ENCODE results near the gene PRR19.

PRR19 gene

DNA sequence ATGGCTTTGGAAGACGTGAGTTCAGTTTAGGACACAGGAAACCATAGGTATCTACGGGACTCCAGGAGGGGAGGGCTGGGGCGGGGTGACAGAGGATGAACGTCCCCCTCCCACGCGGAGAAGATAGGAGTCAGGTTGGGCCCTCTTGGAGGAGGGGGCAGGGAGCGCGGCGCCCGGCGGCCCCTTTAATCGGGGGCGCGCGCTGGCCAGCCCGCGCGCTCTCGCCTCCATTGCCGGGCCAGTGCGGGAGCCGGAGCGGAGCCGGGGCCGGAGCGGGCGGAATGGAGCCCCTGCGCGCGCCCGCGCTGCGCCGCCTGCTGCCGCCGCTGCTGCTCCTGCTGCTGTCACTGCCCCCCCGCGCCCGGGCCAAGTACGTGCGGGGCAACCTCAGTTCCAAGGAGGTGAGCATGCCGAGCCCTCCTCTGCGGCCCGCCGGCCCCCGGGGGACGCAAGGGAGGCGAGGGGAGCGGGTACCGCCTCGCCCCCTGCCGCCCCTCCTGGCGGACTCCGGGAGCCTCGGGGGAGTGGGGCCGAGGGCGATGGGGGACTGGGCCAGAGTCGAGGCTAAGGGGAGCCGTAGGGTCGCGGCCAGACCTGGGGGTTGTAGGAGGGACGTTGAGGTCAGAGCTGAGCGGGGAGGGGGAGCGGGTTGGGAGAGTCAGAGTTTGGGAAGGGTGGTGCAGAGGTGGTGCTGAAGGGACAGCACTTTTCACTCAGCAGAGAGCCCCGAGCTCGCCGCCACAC, 11.3 kb downstream of the PRR19 start, which contains the start of gene TMEM145:
TSS of gene TMEM145 (plus strand) at position 214 of the 744 bp plus-strand sequence. CDS start at position 282, 68 bp downstream.
- no CpG with 5 or more reads among the region's 67 CpGs for WGBS (ENCODE audit: extremely low coverage, insufficient coverage, insufficient read length)

DNA sequence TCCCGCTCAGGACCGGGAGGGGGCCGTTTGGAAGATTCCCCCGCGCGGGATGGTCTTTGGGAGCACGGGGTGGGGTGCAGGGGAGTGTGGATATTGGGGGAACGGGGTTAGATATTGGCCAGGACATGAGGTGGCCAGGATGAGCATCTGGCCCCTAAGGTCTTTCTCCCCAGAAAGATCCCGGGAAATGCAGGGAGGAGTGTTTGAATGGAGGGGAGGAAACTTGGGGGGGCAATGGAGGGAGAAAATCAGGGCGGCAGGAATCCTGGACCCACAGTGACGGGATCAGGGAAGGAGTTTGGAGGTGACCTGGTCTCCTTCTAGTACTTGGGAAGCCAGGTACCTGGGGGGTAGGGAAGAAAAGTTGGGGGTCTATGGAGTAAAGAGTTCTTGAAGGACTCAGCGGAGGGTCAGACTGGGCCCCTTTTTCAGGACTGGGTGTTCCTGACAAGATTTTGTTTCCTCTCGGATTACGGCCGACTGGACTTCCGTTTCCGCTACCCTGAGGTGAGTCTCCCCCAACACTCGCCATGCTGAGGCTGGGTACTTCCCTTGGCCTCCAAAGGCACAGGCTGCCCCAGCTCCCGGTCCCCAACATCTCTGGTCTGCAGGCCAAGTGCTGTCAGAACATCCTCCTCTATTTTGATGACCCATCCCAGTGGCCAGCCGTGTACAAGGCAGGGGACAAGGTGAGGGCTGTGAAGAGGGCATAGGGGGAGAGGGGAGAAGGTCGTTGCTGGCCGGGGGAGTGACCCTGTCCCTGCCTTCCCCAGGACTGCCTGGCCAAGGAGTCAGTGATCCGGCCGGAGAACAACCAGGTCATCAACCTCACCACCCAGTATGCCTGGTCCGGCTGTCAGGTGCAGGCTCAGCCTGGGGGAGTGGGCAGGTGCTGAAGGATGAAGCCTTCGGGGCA, 12.2 kb downstream of the PRR19 start:
- H3K23ac ChIP-seq (ENCODE audit: low read length): no peak overlapping the region
- H2AFZ ChIP-seq (ENCODE audit: insufficient read depth, low read length, poor library complexity): no peak overlapping the region
- no peak overlapping the region for H3K14ac ChIP-seq (ENCODE audit: low read length)
- H3K4ac ChIP-seq (ENCODE audit: low read depth, low read length): no peak overlapping the region
- H3K27ac ChIP-seq (ENCODE audit: low read depth, low read length): no peak overlapping the region
- H3K18ac ChIP-seq (ENCODE audit: low read length): no peak overlapping the region
- H4K12ac ChIP-seq (ENCODE audit: low read depth, low read length): no peak overlapping the region
- no peak for DNase-seq
- H3K4me2 ChIP-seq (ENCODE audit: low read length): peak overlapping the region; percentile 95
- H2BK120ac ChIP-seq (ENCODE audit: insufficient read depth, low read length, poor library complexity): no peak overlapping the region
- H3K36me3 ChIP-seq (ENCODE audit: control insufficient read depth in 1 of 2, insufficient read depth in 2 of 2, low read length in 2 of 2): no peaks in the 10 kb centered on the region
- peaks cover 5% of the 10 kb centered on the region for H3K9me3 ChIP-seq (ENCODE audit: insufficient read depth, low read depth, low read length)
- H2BK12ac ChIP-seq (ENCODE audit: low read length): no peak overlapping the region
- no peaks in the 10 kb centered on the region for H3K79me2 ChIP-seq (ENCODE audit: control insufficient read depth, insufficient read depth, low read length, poor library complexity)
- H4K91ac ChIP-seq (ENCODE audit: low read depth, low read length): no peak overlapping the region
- H2BK5ac ChIP-seq (ENCODE audit: low read depth, low read length, poor library complexity): no peak overlapping the region
- H3K79me1 ChIP-seq (ENCODE audit: low read length): no peaks in the 10 kb centered on the region
- no peak overlapping the region for H3K9ac ChIP-seq (ENCODE audit: low read length)
- WGBS (ENCODE audit: extremely low coverage, insufficient coverage, insufficient read length): no CpG with 5 or more reads among the region's 26 CpGs
- H3K27me3 ChIP-seq (ENCODE audit: insufficient read depth, low read length): peaks cover 8% of the 10 kb centered on the region
- H4K8ac ChIP-seq (ENCODE audit: low read depth, low read length): no peak overlapping the region
- peaks cover 3% of the 10 kb centered on the region in 2 experiments for H3K4me1 ChIP-seq (ENCODE audit: control insufficient read depth in 1 of 2, insufficient read depth in 2 of 2, low read length in 2 of 2)
- no peak overlapping the region for H2AK5ac ChIP-seq (ENCODE audit: low read length)
- no peak overlapping the region for H3K4me3 ChIP-seq (ENCODE audit: low read depth, low read length)

More for the DNA sequence above, 11.3 kb downstream of the PRR19 start, which contains the start of gene TMEM145:
- Histone ChIP-seq H2AFZ (ENCODE audit: insufficient read depth, low read length, poor library complexity) (no peak within 1 kb of the TSS), H3K27ac (ENCODE audit: low read depth, low read length) (no peak within 1 kb of the TSS), H3K14ac (ENCODE audit: low read length) (no peak within 1 kb of the TSS), H3K4me1 (ENCODE audit: control insufficient read depth in 1 of 2, insufficient read depth in 2 of 2, low read length in 2 of 2) (peaks cover 3% of the 10 kb centered on the region in 2 experiments), H3K18ac (ENCODE audit: low read length) (no peak within 1 kb of the TSS), H3K9me3 (ENCODE audit: insufficient read depth, low read depth, low read length) (peaks cover 5% of the 10 kb centered on the region), H3K4me3 (ENCODE audit: low read depth, low read length) (peak within 1 kb of the TSS; percentile 66), H3K36me3 (ENCODE audit: control insufficient read depth in 1 of 2, insufficient read depth in 2 of 2, low read length in 2 of 2) (no peaks in the 10 kb centered on the region), H3K27me3 (ENCODE audit: insufficient read depth, low read length) (peaks cover 8% of the 10 kb centered on the region), H2BK5ac (ENCODE audit: low read depth, low read length, poor library complexity) (no peak within 1 kb of the TSS), H3K79me2 (ENCODE audit: control insufficient read depth, insufficient read depth, low read length, poor library complexity) (no peaks in the 10 kb centered on the region), H2AK5ac (ENCODE audit: low read length) (no peak within 1 kb of the TSS), H3K9ac (ENCODE audit: low read length) (no peak within 1 kb of the TSS), H2BK120ac (ENCODE audit: insufficient read depth, low read length, poor library complexity) (no peak within 1 kb of the TSS), H4K12ac (ENCODE audit: low read depth, low read length) (no peak within 1 kb of the TSS), H4K8ac (ENCODE audit: low read depth, low read length) (no peak within 1 kb of the TSS), H3K79me1 (ENCODE audit: low read length) (no peaks in the 10 kb centered on the region), H2BK12ac (ENCODE audit: low read length) (no peak within 1 kb of the TSS), H4K91ac (ENCODE audit: low read depth, low read length) (no peak within 1 kb of the TSS), H3K4me2 (ENCODE audit: low read length) (peak within 1 kb of the TSS; percentile 95), H3K23ac (ENCODE audit: low read length) (no peak within 1 kb of the TSS), H3K4ac (ENCODE audit: low read depth, low read length) (no peak within 1 kb of the TSS)
- peak in 1 of 2 donors; percentile 35 for DNase-seq

DNA sequence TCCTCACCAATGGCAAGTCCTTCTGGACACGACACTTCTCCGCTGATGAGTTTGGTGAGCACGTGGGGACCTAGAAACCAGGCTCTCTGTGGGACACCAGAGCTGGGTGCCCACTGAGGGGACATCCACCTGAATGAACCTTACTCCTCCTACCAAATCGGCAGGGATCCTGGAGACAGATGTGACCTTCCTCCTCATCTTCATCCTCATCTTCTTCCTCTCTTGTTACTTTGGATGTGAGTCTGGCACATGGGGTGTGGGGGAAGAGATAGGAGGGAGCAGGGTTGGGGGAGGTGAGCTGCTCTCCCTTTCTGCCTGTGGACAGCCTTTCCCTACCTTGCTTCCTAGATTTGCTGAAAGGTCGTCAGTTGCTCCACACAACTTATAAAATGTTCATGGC, 13.1 kb downstream of the PRR19 start:
- no peak overlapping the region for H3K23ac ChIP-seq (ENCODE audit: low read length)
- H4K8ac ChIP-seq (ENCODE audit: low read depth, low read length): no peak overlapping the region
- no peak overlapping the region for H3K9ac ChIP-seq (ENCODE audit: low read length)
- H3K4me1 ChIP-seq (ENCODE audit: control insufficient read depth in 1 of 2, insufficient read depth in 2 of 2, low read length in 2 of 2): peaks cover 3% of the 10 kb centered on the region in 2 experiments
- peaks cover 8% of the 10 kb centered on the region for H3K27me3 ChIP-seq (ENCODE audit: insufficient read depth, low read length)
- H3K9me3 ChIP-seq (ENCODE audit: insufficient read depth, low read depth, low read length): peaks cover 3% of the 10 kb centered on the region
- no peaks in the 10 kb centered on the region for H3K79me1 ChIP-seq (ENCODE audit: low read length)
- H2AK5ac ChIP-seq (ENCODE audit: low read length): no peak overlapping the region
- no peak overlapping the region for H3K4me2 ChIP-seq (ENCODE audit: low read length)
- H3K14ac ChIP-seq (ENCODE audit: low read length): no peak overlapping the region
- no peak overlapping the region for H2BK120ac ChIP-seq (ENCODE audit: insufficient read depth, low read length, poor library complexity)
- H3K4ac ChIP-seq (ENCODE audit: low read depth, low read length): no peak overlapping the region
- no peak overlapping the region for H3K18ac ChIP-seq (ENCODE audit: low read length)
- no peaks in the 10 kb centered on the region for H3K36me3 ChIP-seq (ENCODE audit: control insufficient read depth in 1 of 2, insufficient read depth in 2 of 2, low read length in 2 of 2)
- no peak overlapping the region for H3K4me3 ChIP-seq (ENCODE audit: low read depth, low read length)
- H3K79me2 ChIP-seq (ENCODE audit: control insufficient read depth, insufficient read depth, low read length, poor library complexity): no peaks in the 10 kb centered on the region
- no peak overlapping the region for H4K91ac ChIP-seq (ENCODE audit: low read depth, low read length)
- WGBS (ENCODE audit: extremely low coverage, insufficient coverage, insufficient read length): no CpG with 5 or more reads among the region's 5 CpGs
- DNase-seq: no peak
- H2BK5ac ChIP-seq (ENCODE audit: low read depth, low read length, poor library complexity): no peak overlapping the region
- no peak overlapping the region for H2AFZ ChIP-seq (ENCODE audit: insufficient read depth, low read length, poor library complexity)
- H2BK12ac ChIP-seq (ENCODE audit: low read length): no peak overlapping the region
- no peak overlapping the region for H3K27ac ChIP-seq (ENCODE audit: low read depth, low read length)
- no peak overlapping the region for H4K12ac ChIP-seq (ENCODE audit: low read depth, low read length)

DNA sequence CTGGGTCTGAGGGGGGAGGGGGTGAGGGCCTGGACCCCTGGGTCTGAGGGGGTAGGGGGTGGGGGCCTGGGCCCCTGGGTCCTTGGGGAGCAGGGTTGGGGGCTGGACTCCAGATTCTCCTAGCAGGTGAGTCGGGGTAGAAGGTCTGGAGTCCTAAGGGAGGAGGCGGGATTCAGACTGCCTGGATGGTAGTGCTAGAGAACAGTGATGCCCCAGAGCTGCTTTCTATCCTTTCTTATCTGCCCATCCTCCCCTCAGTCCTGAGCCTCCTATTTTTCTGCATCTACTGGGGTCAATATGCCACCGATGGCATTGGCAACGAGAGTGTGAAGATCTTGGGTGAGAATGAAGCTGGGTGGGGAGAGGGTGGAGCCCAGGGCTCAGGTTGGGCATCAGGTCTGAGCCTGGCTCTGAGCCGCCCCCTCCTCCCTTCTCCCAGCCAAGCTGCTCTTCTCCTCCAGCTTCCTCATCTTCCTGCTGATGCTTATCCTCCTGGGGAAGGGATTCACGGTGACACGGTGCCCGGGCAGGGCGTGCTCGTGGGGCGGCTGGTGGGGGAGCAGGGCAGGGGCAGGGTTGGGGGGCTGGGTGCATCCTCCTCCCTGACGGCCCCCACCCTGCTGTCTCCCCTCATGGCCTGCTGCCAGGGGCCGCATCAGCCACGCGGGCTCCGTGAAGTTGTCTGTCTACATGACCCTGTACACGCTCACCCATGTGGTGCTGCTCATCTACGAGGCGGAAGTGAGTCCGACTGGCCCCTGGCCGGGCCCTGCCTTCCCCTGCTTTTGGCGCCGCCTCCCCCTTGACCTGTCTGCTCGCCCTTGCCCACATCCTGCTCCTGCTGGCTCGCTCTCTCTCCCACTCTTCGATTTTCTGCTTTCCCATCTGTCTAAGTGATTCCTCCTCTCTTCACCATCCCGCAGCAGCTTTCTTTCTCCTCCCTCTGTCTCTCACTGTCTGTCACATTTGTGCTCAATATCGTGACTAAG, 14.6 kb downstream of the PRR19 start:
- no peak overlapping the region for H2BK120ac ChIP-seq (ENCODE audit: insufficient read depth, low read length, poor library complexity)
- no peak overlapping the region for H3K27ac ChIP-seq (ENCODE audit: low read depth, low read length)
- DNase-seq: no peak
- H3K4ac ChIP-seq (ENCODE audit: low read depth, low read length): no peak overlapping the region
- H2BK12ac ChIP-seq (ENCODE audit: low read length): no peak overlapping the region
- no CpG with 5 or more reads among the region's 28 CpGs for WGBS (ENCODE audit: extremely low coverage, insufficient coverage, insufficient read length)
- H3K14ac ChIP-seq (ENCODE audit: low read length): no peak overlapping the region
- no peak overlapping the region for H4K91ac ChIP-seq (ENCODE audit: low read depth, low read length)
- no peak overlapping the region for H2AK5ac ChIP-seq (ENCODE audit: low read length)
- H2AFZ ChIP-seq (ENCODE audit: insufficient read depth, low read length, poor library complexity): no peak overlapping the region
- H3K9ac ChIP-seq (ENCODE audit: low read length): no peak overlapping the region
- H3K79me1 ChIP-seq (ENCODE audit: low read length): no peaks in the 10 kb centered on the region
- H4K12ac ChIP-seq (ENCODE audit: low read depth, low read length): no peak overlapping the region
- peaks cover 8% of the 10 kb centered on the region for H3K27me3 ChIP-seq (ENCODE audit: insufficient read depth, low read length)
- H3K23ac ChIP-seq (ENCODE audit: low read length): no peak overlapping the region
- no peak overlapping the region for H3K4me2 ChIP-seq (ENCODE audit: low read length)
- no peaks in the 10 kb centered on the region for H3K36me3 ChIP-seq (ENCODE audit: control insufficient read depth in 1 of 2, insufficient read depth in 2 of 2, low read length in 2 of 2)
- H3K79me2 ChIP-seq (ENCODE audit: control insufficient read depth, insufficient read depth, low read length, poor library complexity): no peaks in the 10 kb centered on the region
- H2BK5ac ChIP-seq (ENCODE audit: low read depth, low read length, poor library complexity): no peak overlapping the region
- no peak overlapping the region for H3K4me3 ChIP-seq (ENCODE audit: low read depth, low read length)
- no peak overlapping the region for H3K18ac ChIP-seq (ENCODE audit: low read length)
- H3K9me3 ChIP-seq (ENCODE audit: insufficient read depth, low read depth, low read length): peaks cover 3% of the 10 kb centered on the region
- no peak overlapping the region for H4K8ac ChIP-seq (ENCODE audit: low read depth, low read length)
- peaks cover 3% of the 10 kb centered on the region in 2 experiments for H3K4me1 ChIP-seq (ENCODE audit: control insufficient read depth in 1 of 2, insufficient read depth in 2 of 2, low read length in 2 of 2)
